Measurements from ENCODE around the gene AHRR.
"Not testable (repeated sequence)": the region's sequence is repeated elsewhere in the genome, so short reads cannot be mapped to it uniquely, and the experiment has no call there.

Gene AHRR

GRCh38 chr5:306011-306805 lies 15.3 kb upstream of the AHRR start:
- DNase-seq: no peak

GRCh38 chr5:307306-307705 lies 14.2 kb upstream of the AHRR start:
- DNase-seq: no peak

- no peak for DNase-seq
Measured at GRCh38 chr5:307794-308579, 13.5 kb upstream of the AHRR start.

- no peak for DNase-seq
Measured at GRCh38 chr5:308672-309271, 12.7 kb upstream of the AHRR start.

DNA sequence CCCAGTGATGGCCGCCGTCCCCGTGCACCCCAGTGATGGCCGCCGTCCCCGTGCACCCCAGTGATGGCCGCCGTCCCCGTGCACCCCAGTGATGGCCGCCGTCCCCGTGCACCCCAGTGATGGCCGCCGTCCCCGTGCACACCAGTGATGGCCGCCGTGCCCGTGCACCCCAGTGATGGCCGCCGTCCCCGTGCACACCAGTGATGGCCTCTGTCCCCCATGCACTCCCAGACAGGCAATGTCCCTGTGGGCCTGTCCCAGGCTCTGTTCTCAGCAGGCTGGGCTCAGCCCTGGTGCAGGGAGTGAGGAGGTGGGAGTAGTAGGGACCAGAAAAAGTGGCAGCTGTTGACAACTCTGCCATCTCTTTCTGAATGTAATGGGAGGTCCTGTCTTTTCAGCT lies 11.7 kb upstream of the AHRR start:
- not testable (repeated sequence) for DNase-seq

DNA sequence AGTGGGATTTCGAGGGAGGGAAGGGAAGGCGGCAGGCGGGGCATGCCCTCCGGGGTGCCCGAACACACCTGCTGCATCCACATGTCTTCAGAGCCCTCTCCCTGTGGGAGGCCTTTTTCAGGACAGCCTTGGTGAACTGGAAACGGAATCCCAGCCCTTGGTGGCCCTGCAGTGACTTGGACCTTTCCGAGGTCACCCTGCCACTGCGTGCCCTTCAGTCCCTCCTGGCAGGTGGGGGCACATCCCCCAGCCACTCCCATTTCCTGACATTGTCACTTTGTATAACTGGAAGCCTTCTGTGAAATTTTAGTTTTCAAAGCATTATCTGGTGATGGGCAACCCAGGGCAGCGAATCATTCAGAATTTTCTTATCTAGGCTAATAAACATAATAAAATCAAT lies 11.0 kb upstream of the AHRR start:
- no peak for DNase-seq

DNA sequence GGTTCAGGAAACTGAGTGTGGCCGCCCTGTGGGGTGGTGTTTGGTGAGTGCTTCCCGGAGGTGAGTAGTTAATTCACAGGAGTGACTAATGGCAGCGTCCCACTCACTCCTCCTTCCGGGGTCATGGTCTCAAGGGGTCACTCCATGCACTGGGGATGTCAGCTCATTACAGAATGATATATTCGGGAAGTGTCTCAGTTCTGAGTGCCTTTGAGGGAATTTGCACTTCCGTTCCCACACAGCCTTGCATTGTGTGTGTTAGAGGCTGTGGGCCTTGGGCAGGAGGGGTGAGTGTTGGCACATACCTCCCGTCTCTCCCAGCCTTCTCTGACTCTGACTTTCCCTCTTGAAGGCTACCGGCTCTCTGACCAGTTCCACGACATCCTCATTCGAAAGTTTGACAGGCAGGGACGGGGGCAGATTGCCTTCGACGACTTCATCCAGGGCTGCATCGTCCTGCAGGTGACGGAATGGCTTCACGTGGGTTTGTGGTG lies 10.5 kb upstream of the AHRR start:
- DNase-seq: no peak

GRCh38 chr5:311963-312362 lies 9.6 kb upstream of the AHRR start:
- no peak for DNase-seq

- DNase-seq: no peak
Measured at GRCh38 chr5:312845-313244, 8.7 kb upstream of the AHRR start.

GRCh38 chr5:313265-313664 lies 8.2 kb upstream of the AHRR start:
- no peak for DNase-seq

DNA sequence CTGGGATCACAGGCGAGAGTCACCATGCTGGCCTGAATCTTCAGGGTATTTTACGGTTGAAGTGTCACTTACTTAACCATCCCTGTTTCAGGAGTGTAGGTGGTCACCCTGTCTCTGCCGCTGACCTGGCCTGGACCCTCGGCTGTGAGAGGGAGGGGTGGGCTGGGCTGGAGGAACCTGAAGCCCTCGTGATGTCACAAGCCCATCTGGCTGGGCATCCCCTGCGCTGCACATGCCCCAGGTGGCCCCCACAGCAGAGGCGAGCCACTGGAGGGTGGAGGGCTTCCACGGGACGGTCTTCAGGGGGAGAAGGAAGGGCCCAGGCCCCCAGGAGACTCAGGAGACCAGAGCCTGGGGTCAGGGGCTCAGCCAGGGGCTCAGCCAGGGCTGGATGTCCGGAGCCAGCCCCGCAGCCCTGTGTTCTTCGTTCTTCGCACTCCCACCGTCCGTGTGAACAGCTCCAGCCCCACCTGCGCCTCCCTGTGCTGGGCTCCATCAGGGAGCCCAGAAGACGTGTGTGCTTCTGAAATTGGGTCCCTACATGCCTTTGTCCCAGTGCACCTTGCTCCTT lies 7.6 kb upstream of the AHRR start:
- no peak for DNase-seq

- DNase-seq: no peak
Measured at GRCh38 chr5:314676-315487, 6.6 kb upstream of the AHRR start.

- DNase-seq: no peak
Measured at GRCh38 chr5:315488-316209, 5.9 kb upstream of the AHRR start.

DNA sequence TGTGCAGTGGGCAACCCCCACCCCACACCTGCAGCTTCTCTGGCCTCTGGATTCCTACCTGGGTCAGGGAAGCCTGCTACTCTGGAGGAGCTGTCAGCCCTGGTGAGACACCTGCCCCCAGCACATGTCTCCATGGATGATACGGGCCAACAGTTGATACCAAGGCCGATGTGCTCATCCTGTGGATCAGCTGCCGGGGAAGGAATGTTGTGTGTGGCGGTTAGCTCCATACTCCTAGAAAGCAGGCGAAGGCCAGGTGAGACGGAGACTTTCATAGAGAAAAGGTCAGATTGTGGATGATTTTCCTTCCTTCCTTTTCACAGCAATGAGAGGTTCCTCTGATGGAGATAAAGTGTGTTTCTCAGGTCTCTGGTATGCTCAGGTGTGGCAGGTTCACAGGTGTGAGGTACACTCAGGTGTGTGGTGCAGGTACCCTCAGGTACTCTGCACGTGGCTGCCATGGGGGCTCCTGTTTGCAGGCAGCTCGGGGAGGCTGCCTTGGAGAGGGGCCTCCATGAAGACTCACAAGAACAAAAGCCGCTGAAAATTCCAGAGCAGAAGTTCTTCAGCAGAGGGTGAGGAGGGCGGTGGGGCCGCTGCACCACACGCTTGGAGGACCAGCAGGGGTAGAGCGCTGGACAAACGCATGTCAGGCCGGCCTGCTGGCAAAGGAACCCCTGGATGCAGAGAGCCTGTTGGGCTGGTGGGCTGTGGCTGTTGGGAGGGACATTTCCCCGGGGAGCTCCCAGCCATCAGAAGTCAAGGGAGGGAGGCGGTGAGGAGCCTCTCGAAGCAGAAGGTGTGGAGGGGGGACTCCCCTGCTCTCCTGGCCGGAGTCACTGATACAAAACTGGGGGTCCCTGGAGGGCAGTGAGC lies 5.1 kb upstream of the AHRR start:
- no peak for DNase-seq

DNA sequence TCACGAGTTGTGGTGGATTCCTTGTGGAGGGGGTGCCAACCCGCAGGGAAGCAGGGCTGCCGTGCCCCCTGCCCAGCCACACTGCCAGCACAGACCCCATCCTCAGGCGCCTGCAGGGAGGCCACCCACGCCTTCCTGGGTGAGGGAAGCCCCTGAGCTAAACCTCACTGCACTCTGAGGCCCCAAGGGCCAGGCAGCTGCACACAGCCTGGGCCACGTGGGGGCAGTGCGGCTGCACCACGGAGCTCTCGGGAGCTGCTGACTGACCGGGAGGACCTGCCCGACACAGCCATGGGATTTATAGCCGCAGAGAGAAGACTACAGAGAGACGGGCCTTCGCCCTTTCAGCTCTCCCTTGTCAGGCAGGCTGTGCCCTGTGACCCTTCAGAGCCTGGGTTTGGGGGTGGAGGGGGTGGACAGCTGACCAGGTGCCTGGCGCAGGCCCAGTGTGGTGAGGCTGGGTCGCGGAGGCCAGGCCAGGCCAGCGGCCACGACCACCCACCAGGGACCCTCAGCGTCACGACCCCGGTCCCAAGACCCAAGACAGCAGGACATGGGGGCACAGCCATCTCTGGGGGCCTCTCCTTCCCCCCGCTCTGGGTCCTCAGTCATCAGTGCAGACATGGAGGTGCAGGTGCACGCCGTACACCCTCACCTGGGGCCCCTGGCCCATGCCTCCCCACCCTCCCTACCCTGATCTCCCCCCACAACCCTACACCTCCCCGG lies 4.3 kb upstream of the AHRR start:
- DNase-seq: peak; percentile 70

DNA sequence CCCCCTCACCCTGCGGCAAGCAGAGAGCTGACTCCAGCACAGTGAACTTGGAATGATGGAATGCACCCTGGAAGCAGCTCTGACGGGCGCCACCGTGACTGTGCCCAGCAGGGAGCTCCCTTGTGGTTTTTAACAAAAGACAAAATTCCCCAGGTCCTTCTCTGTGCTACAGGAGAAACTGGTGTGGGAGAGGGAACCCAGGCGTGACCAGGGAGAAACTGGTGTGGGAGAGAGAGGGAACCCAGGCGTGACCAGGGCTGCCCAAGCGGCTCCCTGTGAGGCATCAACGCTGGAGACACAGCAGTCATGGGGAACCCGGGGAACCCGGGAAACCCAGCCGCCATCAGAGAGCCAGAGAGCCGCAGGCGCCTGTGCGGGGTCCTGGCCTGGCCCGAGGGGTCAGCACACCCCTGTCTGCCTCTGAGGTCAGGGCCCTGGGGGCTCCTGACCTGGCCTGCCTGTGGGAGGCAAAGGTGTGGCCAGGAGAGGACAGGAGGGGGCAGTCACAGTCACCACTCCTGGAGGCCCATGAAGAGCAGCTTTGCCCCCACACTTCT lies 3.1 kb upstream of the AHRR start:
- DNase-seq: no peak

GRCh38 chr5:318931-319601 lies 2.4 kb upstream of the AHRR start:
- no peak for DNase-seq

DNA sequence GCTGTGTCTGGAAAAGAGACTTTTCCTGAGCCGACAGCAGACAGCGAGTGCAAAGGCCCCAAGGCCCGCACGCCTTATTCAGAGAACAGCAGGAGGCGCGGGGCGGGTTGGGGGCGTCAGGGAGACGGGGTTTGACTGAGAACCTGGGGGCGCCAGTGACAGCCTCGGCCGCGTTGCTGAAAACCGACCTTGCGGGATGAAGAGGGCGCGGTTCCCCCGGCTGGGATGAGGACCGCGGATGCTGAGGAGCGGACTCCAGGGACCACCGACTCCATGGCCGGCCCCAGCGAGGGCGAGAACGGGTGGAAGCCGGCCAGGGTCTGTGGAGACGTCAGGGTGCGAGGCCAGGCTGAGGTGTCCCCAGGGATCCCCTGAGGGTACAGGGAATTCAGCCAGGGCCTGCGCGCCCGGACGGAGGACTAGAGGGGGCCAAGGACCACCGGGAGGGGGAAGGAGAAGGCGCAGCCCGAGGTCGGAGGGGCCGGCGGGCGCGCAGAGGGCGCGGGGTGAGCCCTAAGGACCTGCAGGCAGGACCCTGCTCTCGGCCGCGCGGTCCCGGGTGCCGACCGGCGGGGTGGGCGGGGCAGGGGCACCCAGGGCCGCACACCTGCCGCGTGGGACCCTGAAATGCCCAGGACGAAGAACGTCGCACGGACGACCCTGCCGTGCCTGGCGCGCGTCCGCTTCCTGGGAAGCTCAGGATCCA lies 837 bp upstream of the AHRR start:
- DNase-seq: no peak
